Cardiac fibroblast (primary cell): ENCODE measurements around the gene SYT9.

Experiments used
- DNase-seq, 2 donors: peaks; one replicate each; pipeline versions ENCODE4 v3.0.0 to v3.0.0-alpha.2; 2010; ENCODE audit warnings: low read depth in 2 of 2
- H3K4me3 ChIP-seq, 2 donors: replicated peaks in 1 of 2; 1 replicate in 1 of 2; 2 replicates in 1 of 2; pipeline ENCODE4 v1.5.1; 2011; ENCODE audit warnings: low read depth in 2 of 2, low read length in 2 of 2, mild to moderate bottlenecking in 2 of 2, moderate library complexity in 1 of 2
- CTCF ChIP-seq: IDR thresholded peaks from one replicate; pipeline ENCODE4 v1.5.1; 2011; ENCODE audit warnings: low read depth, mild to moderate bottlenecking, low read length, inconsistent platforms

SYT9 gene

GRCh38 chr11:7498193-7498592 lies 246.5 kb downstream of the SYT9 start:
- no peak overlapping the region for H3K4me3 ChIP-seq
- TF ChIP-seq CTCF: no peak
- no peak for DNase-seq

GRCh38 chr11:7499081-7499480 lies 247.4 kb downstream of the SYT9 start:
- no peak for TF ChIP-seq CTCF
- no peak for DNase-seq
- no peak overlapping the region for H3K4me3 ChIP-seq

- no peak overlapping the region for H3K4me3 ChIP-seq
- DNase-seq: no peak
- no peak for TF ChIP-seq CTCF
Measured at GRCh38 chr11:7500251-7500650, 248.5 kb downstream of the SYT9 start.

- no peak for TF ChIP-seq CTCF
- no peak overlapping the region for H3K4me3 ChIP-seq
- DNase-seq: no peak
Measured at GRCh38 chr11:7501251-7501650, 249.5 kb downstream of the SYT9 start.

GRCh38 chr11:7501894-7502293 lies 250.2 kb downstream of the SYT9 start:
- no peak overlapping the region for H3K4me3 ChIP-seq
- no peak for DNase-seq
- TF ChIP-seq CTCF: no peak

GRCh38 chr11:7506243-7506642 lies 254.5 kb downstream of the SYT9 start:
- no peak for TF ChIP-seq CTCF
- no peak for DNase-seq

GRCh38 chr11:7508087-7508486 lies 256.4 kb downstream of the SYT9 start:
- no peak overlapping the region for H3K4me3 ChIP-seq
- no peak for TF ChIP-seq CTCF
- DNase-seq: no peak

More at GRCh38 chr11:7506243-7506642, 254.5 kb downstream of the SYT9 start:
- no peak overlapping the region for H3K4me3 ChIP-seq
